ENCODE data around the gene PTPRN.

GRCh38 chr2:219334076-219334475, 24.9 kb upstream of the PTPRN start:
- TF ChIP-seq GABPA (IDR thresholded peaks at IDR 0.05; ENCODE audit: borderline replicate concordance, insufficient read depth, low read length) (no peak), CTCF (IDR thresholded peaks at IDR 0.05; ENCODE audit: control extremely low read depth in 1 of 3, insufficient read depth in 1 of 3, low read depth in 1 of 3, low read length in 3 of 3) (no peak), EP300 (IDR thresholded peaks at IDR 0.05; ENCODE audit: borderline replicate concordance in 1 of 2, low read depth in 2 of 2, low read length in 2 of 2) (no peak), TCF12 (IDR thresholded peaks at IDR 0.05; ENCODE audit: low read depth, low read length) (no peak), CREB1 (IDR thresholded peaks at IDR 0.05) (no peak), POLR2A (IDR thresholded peaks at IDR 0.05; ENCODE audit: control extremely low read depth in 1 of 2, low read depth in 2 of 2, low read length in 2 of 2) (no peak), BCL11A (IDR thresholded peaks at IDR 0.05; ENCODE audit: low read depth in 2 of 2, low read length in 2 of 2) (no peak), HDAC2 (IDR thresholded peaks at IDR 0.05; ENCODE audit: borderline replicate concordance in 1 of 2, low read depth in 2 of 2, low read length in 2 of 2) (no peak)
